ENCODE data around the gene DRP2.
"Not testable (repeated sequence)": the region's sequence is repeated elsewhere in the genome, so short reads cannot be mapped to it uniquely, and the experiment has no call there.

DRP2 gene

DNA sequence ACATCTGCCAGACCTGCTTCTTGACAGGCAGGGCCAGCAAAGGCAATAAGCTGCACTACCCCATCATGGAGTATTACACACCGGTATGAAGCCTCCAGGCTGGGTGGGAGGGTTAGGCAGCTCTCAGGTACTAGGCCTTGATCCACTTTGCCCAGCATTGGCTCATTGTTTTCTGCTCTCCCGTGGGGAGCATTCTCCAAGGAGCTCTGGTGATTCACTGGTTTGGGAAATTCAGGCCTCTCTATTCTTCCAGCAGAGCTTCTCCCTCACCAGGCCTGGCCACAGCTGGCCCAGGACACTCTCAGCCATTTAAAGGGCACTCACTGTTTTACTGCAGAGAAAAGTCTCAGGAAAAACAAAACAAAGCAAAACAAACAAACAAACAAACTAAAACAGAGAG lies 33.0 kb downstream of the DRP2 start:
- no peak for DNase-seq

- no peak for DNase-seq
These were observed 38.1 kb downstream of the DRP2 start for GRCh38 chrX:101257448-101258258.

GRCh38 chrX:101258259-101258581 lies 38.6 kb downstream of the DRP2 start:
- DNase-seq = no peak

GRCh38 chrX:101260435-101260834 lies 40.8 kb downstream of the DRP2 start:
- DNase-seq = no peak

DNA sequence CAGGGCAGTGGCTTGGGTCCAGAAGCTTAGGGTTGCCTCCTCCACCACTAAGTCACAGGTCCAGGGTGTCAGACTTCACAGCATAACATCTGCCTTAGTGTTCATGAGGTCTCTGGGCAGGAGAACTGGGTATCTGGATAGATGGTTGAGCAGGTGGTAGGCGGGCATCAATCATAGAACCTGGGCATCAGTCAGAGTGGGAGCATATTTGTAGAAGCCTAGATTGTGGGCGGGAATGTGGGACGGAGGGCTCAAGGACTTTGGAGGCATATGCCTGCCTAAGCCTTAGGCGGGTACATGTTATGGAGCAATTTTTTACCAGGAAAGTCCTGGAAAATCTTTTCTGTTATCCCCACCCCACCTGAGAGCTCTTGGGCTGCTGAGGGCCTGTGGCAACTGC lies 43.0 kb downstream of the DRP2 start:
- DNase-seq = no peak

- DNase-seq = no peak
These were observed 44.2 kb downstream of the DRP2 start for GRCh38 chrX:101263766-101264165.

GRCh38 chrX:101265869-101266428 lies 46.4 kb downstream of the DRP2 start:
- DNase-seq = no peak

DNA sequence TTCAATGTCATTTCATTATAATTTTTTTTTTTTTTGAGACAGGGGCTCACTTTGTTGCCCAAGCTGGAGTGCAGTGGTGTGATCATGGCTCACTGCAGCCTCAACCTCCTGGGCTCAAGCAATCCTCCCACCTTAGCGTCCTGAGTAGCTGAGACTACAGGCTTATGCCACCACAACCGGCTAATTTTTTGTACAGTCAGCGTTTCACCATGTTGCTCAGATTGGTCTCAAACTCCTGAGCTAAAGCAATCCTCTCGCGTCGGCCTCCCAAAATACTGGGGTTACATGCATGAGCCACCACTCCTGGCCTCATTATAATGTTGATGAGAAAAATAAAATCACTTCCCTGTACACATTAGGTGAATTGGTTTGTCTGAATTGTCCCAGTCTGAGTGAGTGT lies 54.6 kb downstream of the DRP2 start:
- no peak for DNase-seq

GRCh38 chrX:101276238-101276637 lies 56.7 kb downstream of the DRP2 start:
- no peak for DNase-seq

GRCh38 chrX:101287402-101287801 lies 67.8 kb downstream of the DRP2 start:
- peak; percentile 23 to 33 for DNase-seq

DNA sequence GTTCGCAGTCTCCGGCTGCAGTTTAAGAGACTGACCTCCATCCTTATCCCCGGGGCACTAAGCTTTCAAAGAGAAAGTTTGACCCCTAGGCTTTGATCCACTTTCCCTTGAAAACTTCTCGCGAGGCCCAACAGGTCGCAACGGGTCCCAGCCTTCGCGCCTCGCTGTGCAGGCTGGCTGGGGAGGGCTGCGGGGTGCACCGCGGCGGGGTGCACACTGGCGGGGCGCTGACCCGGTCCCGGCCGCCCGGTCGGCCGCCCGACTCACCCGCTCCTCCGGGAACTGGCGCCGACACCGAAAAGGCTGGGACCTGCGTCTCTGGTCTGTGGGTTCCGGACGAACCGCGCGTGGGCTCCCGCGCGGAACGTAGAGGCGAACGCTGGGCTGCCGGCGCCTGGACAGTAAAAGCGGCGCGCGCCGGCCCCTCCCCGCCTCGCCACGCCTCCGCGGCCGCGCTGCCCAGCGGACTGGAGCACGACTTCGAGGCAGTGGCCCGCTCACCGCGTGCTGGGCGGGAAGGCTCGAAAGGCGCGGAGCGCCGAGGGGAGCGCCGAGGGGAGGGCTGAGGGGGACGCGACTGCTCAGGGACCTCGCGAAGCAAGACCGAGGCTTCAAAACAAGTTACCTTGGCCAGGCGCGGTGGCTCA lies 71.5 kb downstream of the DRP2 start, which contains the start of gene TAF7L:
Gene TAF7L (minus strand): TSS at position 378 of the 647 bp plus-strand sequence. CDS start 3,791 bp downstream, outside the sequence.
- DNase-seq = no peak

- not testable (repeated sequence) for DNase-seq
These were observed 76.0 kb downstream of the DRP2 start for GRCh38 chrX:101295603-101296002.

GRCh38 chrX:101303790-101304189 lies 84.2 kb downstream of the DRP2 start:
- DNase-seq = no peak

Data from inflammatory macrophage (primary cell).